HG02840 (cell line): ENCODE results near the gene SECISBP2L.
A peak's percentile ranks its signal among the peaks of the same experiment; 100 is the strongest.

Experiments used
- ATAC-seq: cut with Tn5 transposase; IDR thresholded peaks from one replicate; pipeline ENCODE4 v1.9.1; 2021; ENCODE audit warnings: mild to moderate bottlenecking, moderate library complexity, moderate number of reproducible peaks; ENCODE audit not compliant: unreplicated experiment, low FRiP score

The SECISBP2L gene

GRCh38 chr15:49023354-49023753, 22.9 kb downstream of the SECISBP2L start:
- peak; percentile 62 for ATAC-seq

GRCh38 chr15:49015896-49016295, 30.4 kb downstream of the SECISBP2L start:
- ATAC-seq = no peak

DNA sequence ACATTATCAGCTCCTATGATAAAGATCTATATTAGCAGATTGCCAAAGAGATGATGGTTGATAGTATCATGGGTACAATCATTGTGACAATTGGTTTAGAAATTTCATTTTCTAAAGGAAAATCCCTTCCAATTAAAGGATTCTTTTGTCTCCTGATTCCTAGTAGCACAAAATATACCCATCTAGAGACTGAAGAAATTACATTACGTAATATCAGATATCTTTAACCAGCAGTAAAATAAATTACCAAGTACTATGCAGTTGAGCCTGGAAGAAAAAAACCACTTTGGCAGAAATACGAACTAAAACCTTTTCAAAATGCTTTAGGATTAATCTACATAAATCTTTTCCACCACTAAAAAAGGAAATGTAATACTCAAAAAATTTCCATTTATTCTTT, 46.9 kb downstream of the SECISBP2L start:
- ATAC-seq = no peak

GRCh38 chr15:48996276-48996675, 50.0 kb downstream of the SECISBP2L start:
- no peak for ATAC-seq

DNA sequence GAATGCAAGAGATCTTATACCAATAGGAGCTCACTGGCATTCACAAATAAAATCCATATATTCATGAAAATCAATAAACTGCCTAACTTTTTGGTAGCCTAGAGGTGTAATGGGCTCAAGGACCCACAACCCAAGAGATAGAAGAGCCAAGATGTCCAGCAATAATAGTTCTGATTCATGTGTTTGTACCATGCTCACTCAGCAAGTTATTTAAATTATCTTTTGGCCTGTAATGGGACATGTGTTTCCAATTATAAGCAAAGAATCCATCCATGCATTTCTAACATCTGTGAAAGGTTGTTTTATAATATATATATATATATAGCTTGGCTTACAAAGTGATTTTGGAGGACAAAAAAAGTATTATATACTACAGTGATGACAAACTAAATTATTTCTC, 52.9 kb downstream of the SECISBP2L start:
- ATAC-seq = no peak

- no peak for ATAC-seq
Measured at GRCh38 chr15:48992545-48992944, 53.7 kb downstream of the SECISBP2L start.

- no peak for ATAC-seq
Measured at GRCh38 chr15:48992096-48992495, 54.1 kb downstream of the SECISBP2L start.

DNA sequence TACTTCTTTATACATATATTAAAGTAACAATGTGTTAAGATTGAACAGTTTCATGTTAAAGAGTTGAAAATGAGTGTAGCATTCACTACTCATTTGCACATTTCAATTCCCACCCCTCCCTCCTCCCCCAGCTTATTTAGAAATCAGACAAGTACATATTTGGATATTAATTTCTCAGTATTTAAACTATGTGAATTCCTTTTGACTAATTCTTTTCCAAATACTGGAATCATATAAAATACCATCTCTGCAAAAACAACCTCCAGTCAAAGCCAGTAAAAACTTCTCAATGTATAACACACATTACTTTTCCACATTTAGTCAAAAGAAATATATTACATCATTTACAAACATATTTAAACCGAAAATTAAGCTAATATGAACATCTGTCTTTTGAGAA, 57.1 kb downstream of the SECISBP2L start:
- no peak for ATAC-seq

- ATAC-seq = no peak
Measured at GRCh38 chr15:48987142-48987541, 59.1 kb downstream of the SECISBP2L start.

GRCh38 chr15:48986240-48986639, 60.0 kb downstream of the SECISBP2L start:
- no peak for ATAC-seq

DNA sequence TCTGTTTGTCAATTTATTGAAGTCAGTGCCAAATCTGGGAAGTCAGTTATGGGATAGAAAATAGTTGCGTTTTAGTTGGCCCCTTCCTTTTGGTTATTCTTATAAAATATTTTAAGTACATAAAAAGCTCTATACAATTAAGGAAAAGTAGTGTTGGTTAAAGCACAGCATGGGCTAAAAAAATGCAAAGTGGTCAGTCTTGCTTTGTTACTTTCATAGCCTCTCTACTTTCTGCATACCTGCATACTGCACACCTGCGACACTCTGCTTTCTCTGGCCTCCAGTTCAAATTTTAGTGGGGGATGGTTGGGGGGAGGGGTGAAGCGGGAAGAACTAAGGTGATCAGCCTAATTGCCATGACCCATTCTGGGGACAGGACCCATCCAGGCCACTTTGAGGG, 60.7 kb downstream of the SECISBP2L start:
- ATAC-seq = no peak

GRCh38 chr15:48984811-48985352, 61.4 kb downstream of the SECISBP2L start:
- no peak for ATAC-seq

- no peak for ATAC-seq
Measured at GRCh38 chr15:48984021-48984710, 62.1 kb downstream of the SECISBP2L start.

- no peak for ATAC-seq
Measured at GRCh38 chr15:48983300-48983699, 62.9 kb downstream of the SECISBP2L start.

- ATAC-seq = no peak
Measured at GRCh38 chr15:48981941-48982340, 64.3 kb downstream of the SECISBP2L start.

DNA sequence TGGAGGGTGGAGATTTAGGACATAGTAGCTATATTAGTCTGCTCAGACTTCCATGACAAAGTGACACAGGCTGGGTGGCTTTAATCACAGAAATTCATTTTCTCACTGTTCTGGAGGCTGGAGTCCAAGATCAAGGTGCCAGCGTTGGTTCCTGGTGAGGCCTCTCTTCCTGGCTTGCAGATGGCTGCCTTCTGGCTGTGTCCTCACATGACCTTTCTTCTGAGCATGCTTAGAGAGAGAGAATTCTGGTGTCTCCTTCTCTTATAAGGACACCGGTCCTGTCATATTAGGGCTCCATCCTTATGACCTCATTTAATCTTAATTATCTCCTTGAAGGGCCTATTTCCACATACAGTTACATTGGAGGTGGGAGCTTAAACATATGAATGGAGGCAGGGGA, 67.6 kb downstream of the SECISBP2L start:
- ATAC-seq = no peak

DNA sequence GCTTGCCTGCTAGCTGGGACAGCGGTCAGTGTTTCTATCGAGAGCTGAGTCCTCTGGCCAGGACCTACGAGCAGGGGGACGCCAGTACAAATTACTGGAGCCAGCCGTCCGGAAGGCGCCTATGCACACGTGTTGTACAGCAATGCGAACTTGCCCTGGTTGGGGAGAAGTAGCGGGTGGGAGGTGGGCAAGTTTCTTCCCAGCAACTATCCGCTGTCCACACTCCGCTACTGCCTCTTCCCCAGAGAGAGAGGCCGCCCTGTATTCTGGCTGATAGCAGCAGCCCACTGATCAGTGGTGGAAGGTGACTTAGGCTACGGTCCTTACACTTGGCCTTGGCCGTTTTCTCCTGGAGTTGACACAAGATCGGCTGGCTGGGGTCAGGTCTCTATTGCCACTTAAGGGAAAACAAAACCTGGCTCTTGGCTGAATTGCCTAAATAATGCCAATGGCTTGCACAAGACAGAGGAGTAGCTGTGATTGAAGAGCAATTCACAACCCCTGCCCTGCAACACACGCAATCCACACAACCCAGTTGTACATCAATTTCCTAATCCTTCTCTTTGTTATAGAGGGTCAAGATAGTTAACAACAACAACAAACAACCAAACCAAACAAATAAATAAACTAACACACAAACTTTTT, 69.7 kb downstream of the SECISBP2L start:
- ATAC-seq = no peak

DNA sequence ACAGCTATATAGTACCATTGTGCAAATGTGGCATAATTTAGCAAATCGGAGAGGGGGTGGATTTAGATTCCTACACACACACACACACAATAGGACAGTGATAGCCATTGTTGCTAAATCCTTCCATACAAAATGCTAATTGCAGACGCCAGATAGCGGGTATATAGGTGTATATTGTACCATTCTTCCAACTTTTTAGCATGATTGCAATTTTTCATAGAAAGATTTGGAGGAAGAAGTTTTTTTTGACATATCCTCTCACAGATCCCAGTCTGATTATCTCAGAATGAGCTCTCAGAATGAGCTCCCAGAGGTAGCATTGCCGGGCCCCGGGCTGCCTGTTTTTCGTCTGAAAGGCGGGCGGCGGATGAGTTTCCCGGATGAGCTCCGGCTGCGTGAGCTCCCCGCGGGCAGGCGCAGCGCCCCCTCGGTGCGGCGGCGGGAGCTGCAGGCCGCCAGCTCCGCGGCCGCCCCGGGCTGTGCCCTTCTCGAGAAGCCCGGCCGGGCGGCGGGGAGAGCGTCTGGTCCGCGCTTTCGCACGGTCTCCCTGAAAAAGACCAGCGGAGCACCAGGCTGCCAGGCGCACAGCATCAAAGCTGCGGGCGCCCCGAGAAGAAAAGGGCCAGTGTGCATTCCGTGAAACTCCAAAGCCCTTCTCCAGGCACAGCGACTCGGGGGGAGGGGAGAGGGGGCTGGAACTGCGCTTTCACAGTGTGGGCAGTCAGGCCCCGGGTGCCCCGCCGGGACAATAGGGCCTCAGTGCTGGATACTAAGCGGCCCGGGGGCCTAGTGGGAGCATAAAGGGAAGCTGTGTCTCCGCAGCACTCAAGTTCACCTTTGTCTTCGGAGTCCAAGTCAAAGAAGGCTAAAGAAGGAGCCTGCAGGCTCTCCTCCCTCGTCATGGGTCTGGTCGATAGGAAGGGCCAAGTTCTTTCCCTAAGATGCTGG, 70.5 kb downstream of the SECISBP2L start:
- peak; percentile 89 for ATAC-seq

DNA sequence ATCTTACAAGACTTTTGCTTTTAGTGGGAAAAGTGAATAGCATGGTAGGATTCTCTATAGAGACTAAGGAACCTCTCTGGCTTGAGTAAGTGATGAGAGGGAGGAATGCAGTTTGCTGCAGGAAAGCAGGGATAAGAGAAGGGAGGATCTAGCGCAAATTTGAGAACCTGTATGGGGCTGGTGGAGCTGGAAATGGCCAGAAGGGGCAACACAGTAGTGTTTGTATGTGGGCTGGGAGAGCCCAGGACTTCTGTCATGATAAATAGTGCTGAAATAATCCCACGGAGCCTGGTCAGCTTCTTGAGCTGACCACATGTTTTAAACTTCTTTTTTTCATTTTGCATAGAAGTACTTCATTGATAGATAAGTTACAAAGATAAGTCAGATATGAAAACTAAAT, 71.4 kb downstream of the SECISBP2L start:
- ATAC-seq = no peak

DNA sequence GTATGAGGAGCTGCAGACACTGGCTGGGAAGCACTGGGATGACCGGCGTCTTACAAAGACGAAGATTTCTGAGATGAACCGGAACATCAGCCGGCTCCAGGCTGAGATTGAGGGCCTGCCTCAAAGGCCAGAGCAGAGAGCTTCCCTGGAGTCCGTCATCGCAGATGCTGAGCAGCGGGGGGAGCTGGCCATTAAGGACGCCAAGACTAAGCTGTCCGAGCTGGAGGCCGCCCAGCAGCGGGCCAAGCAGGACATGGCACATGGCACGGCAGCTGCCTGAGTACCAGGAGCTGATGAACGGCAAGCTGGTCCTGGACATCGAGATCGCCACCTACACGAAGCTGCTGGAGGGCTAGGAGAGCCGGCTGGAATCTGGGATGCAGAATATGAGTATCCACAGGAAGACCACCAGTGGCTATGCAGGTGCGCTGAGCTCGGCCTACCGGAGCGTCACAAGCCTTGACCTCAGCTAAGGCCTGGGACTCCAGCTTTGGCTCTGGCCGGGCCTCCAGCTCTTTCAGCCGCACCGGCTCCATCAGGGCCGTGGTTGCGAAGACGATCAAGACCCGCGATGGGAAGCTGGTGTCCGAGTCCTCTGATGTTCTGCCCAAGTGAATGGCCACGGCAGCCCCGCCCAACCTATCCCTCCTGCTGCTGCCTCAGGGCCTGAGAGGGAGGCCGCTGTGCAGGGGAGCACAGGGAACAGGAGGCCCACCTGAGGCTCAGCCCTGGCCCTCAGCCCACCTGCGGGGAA, 73.3 kb downstream of the SECISBP2L start:
- ATAC-seq = no peak
